ENCODE results near the gene FAM20A. TPM values are rescaled to one million over a fixed set of nuclear protein-coding genes. Genes with fewer than 3 reads are reported as not detected.

The FAM20A gene
- 62.7 and 70.0 TPM in 2 replicates for total RNA-seq

GRCh38 chr17:68600931-68601564, at the start of gene FAM20A:
Gene FAM20A, minus strand, starts transcription at chr17:68601367. Its CDS starts 701 bp downstream, at chr17:68600666.

DNA sequence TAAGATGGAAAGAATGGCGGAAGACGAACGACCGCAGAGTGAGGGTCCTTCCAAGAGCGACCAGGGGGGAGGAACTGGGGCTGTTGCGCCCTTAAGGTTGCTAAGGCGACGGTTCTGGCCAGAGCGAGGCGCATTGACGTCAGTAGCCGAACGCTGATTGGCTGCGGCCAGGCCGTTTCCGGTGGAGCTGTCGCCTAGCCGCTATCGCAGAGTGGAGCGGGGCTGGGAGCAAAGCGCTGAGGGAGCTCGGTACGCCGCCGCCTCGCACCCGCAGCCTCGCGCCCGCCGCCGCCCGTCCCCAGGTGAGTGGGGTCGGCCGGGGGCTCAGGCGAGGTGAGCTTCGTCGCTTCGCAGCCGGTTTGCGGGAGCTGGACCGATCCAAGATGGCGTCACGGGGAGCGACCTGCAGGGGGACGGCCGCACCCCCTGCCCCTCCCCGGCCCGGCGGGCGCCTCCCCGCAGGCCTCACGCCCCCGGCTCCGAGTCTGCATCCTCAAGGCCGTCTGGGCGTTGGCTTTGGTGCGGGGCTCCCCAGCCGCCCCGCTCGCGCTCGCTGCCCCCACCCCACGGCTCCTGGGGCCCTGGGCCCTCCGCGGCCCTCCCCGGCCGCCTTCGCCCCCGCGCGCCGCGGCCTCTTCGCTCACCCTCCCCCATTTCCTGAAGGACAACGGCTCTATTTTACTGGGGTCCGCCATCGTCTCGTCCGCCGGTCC, 88.8 kb downstream of the FAM20A start, which contains the start of gene PRKAR1A:
TSS of gene PRKAR1A (plus strand) at position 184 of the 713 bp plus-strand sequence. CDS start 2,970 bp downstream, outside the sequence.

Other genes starting within 250 kb of the FAM20A start
- gene WIPI1, start 143.9 kb downstream of the FAM20A start, total RNA-seq, result 92.4 and 128 TPM in 2 replicates
- gene PRKAR1A, start 88.9 kb downstream of the FAM20A start, total RNA-seq, result 269 and 395 TPM in 2 replicates